ENCODE results near the gene NRGN.
"Not testable (repeated sequence)": the region's sequence is repeated elsewhere in the genome, so short reads cannot be mapped to it uniquely, and the experiment has no call there.

The NRGN gene

DNA sequence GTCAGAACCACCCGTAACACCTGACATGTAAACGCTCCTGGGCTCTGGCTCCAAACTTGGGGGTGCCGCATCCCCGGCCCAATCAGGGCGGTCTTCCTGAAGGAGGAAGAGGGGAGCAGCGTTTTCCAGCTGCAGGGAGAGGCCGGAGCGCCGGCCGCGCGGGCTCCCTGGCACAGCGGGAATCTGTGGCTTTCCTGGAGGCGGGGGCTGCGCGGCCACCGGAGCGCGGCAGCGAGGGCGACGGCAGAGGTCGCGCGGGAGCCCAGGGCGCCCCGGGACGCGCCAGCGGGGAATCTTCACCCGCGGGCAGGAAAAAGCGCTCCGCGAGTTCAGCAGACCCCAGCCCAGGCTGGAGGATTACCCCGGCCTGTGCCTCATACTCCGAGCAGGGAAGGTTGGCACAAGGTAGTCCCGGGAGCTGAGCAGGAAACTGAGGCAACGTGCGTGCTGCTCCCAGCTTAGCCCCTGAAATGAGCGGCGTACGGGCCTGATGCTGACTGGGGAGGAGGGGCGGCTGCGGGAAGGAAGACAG, 22.9 kb downstream of the NRGN start:
- H3K27ac ChIP-seq: peak overlapping the region; percentile 14; the same call in 1 of the 2 replicates
- TF ChIP-seq ZFX (IDR thresholded peaks at IDR 0.05) (no peak), CTCF (conservative IDR thresholded peaks at IDR 0.05) (no peak)

- H3K27ac ChIP-seq: peak overlapping the region; percentile 53
- no peak for TF ChIP-seq ZFX (IDR thresholded peaks at IDR 0.05)
- TF ChIP-seq CTCF (conservative IDR thresholded peaks at IDR 0.05): peak; percentile 93
These were observed 23.6 kb downstream of the NRGN start for GRCh38 chr11:124763156-124763947.

GRCh38 chr11:124766156-124766555, 26.4 kb downstream of the NRGN start:
- H3K27ac ChIP-seq: no peak overlapping the region
- TF ChIP-seq CTCF (conservative IDR thresholded peaks at IDR 0.05) (no peak), ZFX (IDR thresholded peaks at IDR 0.05) (no peak)

GRCh38 chr11:124768914-124769313, 29.2 kb downstream of the NRGN start:
- TF ChIP-seq ZFX (IDR thresholded peaks at IDR 0.05) (no peak), CTCF (conservative IDR thresholded peaks at IDR 0.05) (no peak)
- no peak overlapping the region for H3K27ac ChIP-seq

GRCh38 chr11:124769806-124770774, 30.3 kb downstream of the NRGN start:
- TF ChIP-seq ZFX (IDR thresholded peaks at IDR 0.05) (no peak), CTCF (conservative IDR thresholded peaks at IDR 0.05) (no peak)
- H3K27ac ChIP-seq: no peak overlapping the region

GRCh38 chr11:124770959-124771358, 31.2 kb downstream of the NRGN start:
- not testable (repeated sequence) for H3K27ac ChIP-seq

DNA sequence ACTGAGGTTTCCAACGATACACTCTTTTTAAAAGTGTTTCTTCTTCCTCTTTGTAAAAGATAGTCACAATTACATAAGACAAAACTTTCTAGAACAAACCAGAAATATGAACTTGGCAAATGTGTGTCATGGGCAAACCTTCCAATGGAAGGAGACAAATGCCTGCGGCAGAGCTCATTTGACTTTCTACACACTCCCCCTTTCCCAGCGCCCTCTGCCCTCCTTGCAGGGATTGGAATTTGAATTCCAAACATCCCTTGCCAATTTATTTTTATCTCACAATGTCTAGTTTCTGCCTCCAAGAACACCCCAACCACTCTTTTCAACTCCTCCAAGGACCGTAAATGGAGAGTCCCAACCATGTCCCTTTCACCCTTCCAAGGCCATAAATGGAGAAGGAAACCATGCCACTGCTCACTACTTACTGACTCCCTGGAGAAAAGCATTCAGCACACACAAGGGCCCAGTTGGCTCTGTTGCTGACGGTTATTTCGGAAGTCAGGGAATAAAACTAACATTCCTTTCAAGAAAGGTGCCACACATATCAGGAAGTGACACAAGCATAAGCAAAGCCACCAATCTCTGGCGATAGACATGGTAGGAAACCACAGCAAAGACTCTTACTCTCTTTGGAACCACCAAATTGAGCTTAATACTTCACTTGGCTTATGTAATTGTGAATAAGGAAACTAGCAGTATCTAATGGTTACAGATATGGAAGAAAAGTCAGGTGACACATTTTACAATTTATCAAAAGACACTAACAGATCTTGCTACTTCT, 37.3 kb downstream of the NRGN start:
- no peak overlapping the region for H3K27ac ChIP-seq
- TF ChIP-seq ZFX (IDR thresholded peaks at IDR 0.05) (no peak), CTCF (conservative IDR thresholded peaks at IDR 0.05) (no peak)

Data from C4-2B (cell line).